ENCODE measurements around the gene HECTD1.
"Not testable (repeated sequence)": the region's sequence is repeated elsewhere in the genome, so short reads cannot be mapped to it uniquely, and the experiment has no call there.

Gene HECTD1

GRCh38 chr14:31205681-31206535 is 1.7 kb downstream of the HECTD1 start:
- Histone ChIP-seq H3K4me1 (ENCODE audit: control insufficient read depth in 1 of 2, insufficient read depth in 2 of 2, low read length in 2 of 2) (peaks cover 0 to 3% of the 10 kb centered on the region in 2 experiments), H2BK120ac (ENCODE audit: insufficient read depth, low read length, poor library complexity) (no peak overlapping the region), H3K4ac (ENCODE audit: low read depth, low read length) (peak overlapping the region; percentile 75), H3K79me1 (ENCODE audit: low read length) (peaks cover 20% of the 10 kb centered on the region), H2BK12ac (ENCODE audit: low read length) (no peak overlapping the region), H3K23ac (ENCODE audit: low read length) (no peak overlapping the region), H3K4me3 (ENCODE audit: low read depth, low read length) (no peak overlapping the region), H3K14ac (ENCODE audit: low read length) (no peak overlapping the region), H3K4me2 (ENCODE audit: low read length) (peak overlapping the region; percentile 67), H3K79me2 (ENCODE audit: control insufficient read depth, insufficient read depth, low read length, poor library complexity) (peaks cover 16% of the 10 kb centered on the region), H2AK5ac (ENCODE audit: low read length) (no peak overlapping the region), H2AFZ (ENCODE audit: insufficient read depth, low read length, poor library complexity) (no peak overlapping the region), H3K9ac (ENCODE audit: low read length) (no peak overlapping the region), H3K27me3 (ENCODE audit: insufficient read depth, low read length) (no peaks in the 10 kb centered on the region), H4K8ac (ENCODE audit: low read depth, low read length) (no peak overlapping the region), H3K36me3 (ENCODE audit: control insufficient read depth in 1 of 2, insufficient read depth in 2 of 2, low read length in 2 of 2) (peaks cover 10% of the 10 kb centered on the region in 2 experiments), H4K91ac (ENCODE audit: low read depth, low read length) (no peak overlapping the region), H3K27ac (ENCODE audit: low read depth, low read length) (no peak overlapping the region), H3K18ac (ENCODE audit: low read length) (no peak overlapping the region), H2BK5ac (ENCODE audit: low read depth, low read length, poor library complexity) (no peak overlapping the region), H4K12ac (ENCODE audit: low read depth, low read length) (no peak overlapping the region), H3K9me3 (ENCODE audit: insufficient read depth, low read depth, low read length) (no peaks in the 10 kb centered on the region)
- DNase-seq, result peak; percentile 73 to 94
- no CpG with 5 or more reads among the region's 9 CpGs for whole genome bisulfite sequencing (ENCODE audit: extremely low coverage, insufficient coverage, insufficient read length)

- Histone ChIP-seq H3K4me3 (ENCODE audit: low read depth, low read length) (no peak overlapping the region), H2BK12ac (ENCODE audit: low read length) (no peak overlapping the region), H3K27me3 (ENCODE audit: insufficient read depth, low read length) (no peaks in the 10 kb centered on the region), H3K36me3 (ENCODE audit: control insufficient read depth in 1 of 2, insufficient read depth in 2 of 2, low read length in 2 of 2) (peaks cover 10 to 12% of the 10 kb centered on the region in 2 experiments), H3K18ac (ENCODE audit: low read length) (no peak overlapping the region), H2BK120ac (ENCODE audit: insufficient read depth, low read length, poor library complexity) (no peak overlapping the region), H4K91ac (ENCODE audit: low read depth, low read length) (no peak overlapping the region), H3K4me2 (ENCODE audit: low read length) (no peak overlapping the region), H2BK5ac (ENCODE audit: low read depth, low read length, poor library complexity) (no peak overlapping the region), H2AK5ac (ENCODE audit: low read length) (no peak overlapping the region), H3K79me1 (ENCODE audit: low read length) (peaks cover 20% of the 10 kb centered on the region), H3K9ac (ENCODE audit: low read length) (no peak overlapping the region), H3K23ac (ENCODE audit: low read length) (no peak overlapping the region), H2AFZ (ENCODE audit: insufficient read depth, low read length, poor library complexity) (no peak overlapping the region), H3K4ac (ENCODE audit: low read depth, low read length) (no peak overlapping the region), H3K4me1 (ENCODE audit: control insufficient read depth in 1 of 2, insufficient read depth in 2 of 2, low read length in 2 of 2) (peaks cover 3% of the 10 kb centered on the region in 2 experiments), H3K27ac (ENCODE audit: low read depth, low read length) (no peak overlapping the region), H4K8ac (ENCODE audit: low read depth, low read length) (no peak overlapping the region), H3K14ac (ENCODE audit: low read length) (no peak overlapping the region), H3K79me2 (ENCODE audit: control insufficient read depth, insufficient read depth, low read length, poor library complexity) (peaks cover 18% of the 10 kb centered on the region), H4K12ac (ENCODE audit: low read depth, low read length) (no peak overlapping the region), H3K9me3 (ENCODE audit: insufficient read depth, low read depth, low read length) (no peaks in the 10 kb centered on the region)
- WGBS (ENCODE audit: extremely low coverage, insufficient coverage, insufficient read length), result 100% methylated on average over 1 of the region's 3 CpGs
- DNase-seq, result no peak
Observed at GRCh38 chr14:31204593-31205534, 2.7 kb downstream of the HECTD1 start.

GRCh38 chr14:31203899-31204592 is 3.5 kb downstream of the HECTD1 start:
- not testable (repeated sequence) for DNase-seq; H3K27me3 ChIP-seq (ENCODE audit: insufficient read depth, low read length); H2BK5ac ChIP-seq (ENCODE audit: low read depth, low read length, poor library complexity); H3K23ac ChIP-seq (ENCODE audit: low read length); H2AK5ac ChIP-seq (ENCODE audit: low read length); H3K4ac ChIP-seq (ENCODE audit: low read depth, low read length); H4K91ac ChIP-seq (ENCODE audit: low read depth, low read length); H3K18ac ChIP-seq (ENCODE audit: low read length); H2AFZ ChIP-seq (ENCODE audit: insufficient read depth, low read length, poor library complexity); H3K4me1 ChIP-seq (ENCODE audit: control insufficient read depth in 1 of 2, insufficient read depth in 2 of 2, low read length in 2 of 2); H4K8ac ChIP-seq (ENCODE audit: low read depth, low read length); H2BK120ac ChIP-seq (ENCODE audit: insufficient read depth, low read length, poor library complexity); H4K12ac ChIP-seq (ENCODE audit: low read depth, low read length); H2BK12ac ChIP-seq (ENCODE audit: low read length); H3K14ac ChIP-seq (ENCODE audit: low read length); H3K9ac ChIP-seq (ENCODE audit: low read length); H3K9me3 ChIP-seq (ENCODE audit: insufficient read depth, low read depth, low read length); H3K4me3 ChIP-seq (ENCODE audit: low read depth, low read length); H3K4me2 ChIP-seq (ENCODE audit: low read length); H3K27ac ChIP-seq (ENCODE audit: low read depth, low read length)
- H3K36me3 ChIP-seq (ENCODE audit: control insufficient read depth in 1 of 2, insufficient read depth in 2 of 2, low read length in 2 of 2), result peaks cover 10 to 12% of the 10 kb centered on the region in 2 experiments
- peaks cover 20% of the 10 kb centered on the region for H3K79me1 ChIP-seq (ENCODE audit: low read length)
- peaks cover 18% of the 10 kb centered on the region for H3K79me2 ChIP-seq (ENCODE audit: control insufficient read depth, insufficient read depth, low read length, poor library complexity)
- WGBS (ENCODE audit: extremely low coverage, insufficient coverage, insufficient read length), result no CpG with 5 or more reads among the region's 11 CpGs

GRCh38 chr14:31203414-31203742 is 4.2 kb downstream of the HECTD1 start:
- Histone ChIP-seq H3K4me3 (ENCODE audit: low read depth, low read length) (no peak overlapping the region), H3K18ac (ENCODE audit: low read length) (no peak overlapping the region), H2BK5ac (ENCODE audit: low read depth, low read length, poor library complexity) (no peak overlapping the region), H4K12ac (ENCODE audit: low read depth, low read length) (no peak overlapping the region), H4K8ac (ENCODE audit: low read depth, low read length) (no peak overlapping the region), H2AFZ (ENCODE audit: insufficient read depth, low read length, poor library complexity) (no peak overlapping the region), H3K9ac (ENCODE audit: low read length) (no peak overlapping the region), H3K4me2 (ENCODE audit: low read length) (no peak overlapping the region), H3K23ac (ENCODE audit: low read length) (no peak overlapping the region), H2AK5ac (ENCODE audit: low read length) (no peak overlapping the region), H3K4me1 (ENCODE audit: control insufficient read depth in 1 of 2, insufficient read depth in 2 of 2, low read length in 2 of 2) (peaks cover 0 to 3% of the 10 kb centered on the region in 2 experiments), H4K91ac (ENCODE audit: low read depth, low read length) (no peak overlapping the region), H3K36me3 (ENCODE audit: control insufficient read depth in 1 of 2, insufficient read depth in 2 of 2, low read length in 2 of 2) (peaks cover 10 to 12% of the 10 kb centered on the region in 2 experiments), H3K9me3 (ENCODE audit: insufficient read depth, low read depth, low read length) (no peaks in the 10 kb centered on the region), H3K14ac (ENCODE audit: low read length) (no peak overlapping the region), H3K79me2 (ENCODE audit: control insufficient read depth, insufficient read depth, low read length, poor library complexity) (peaks cover 18% of the 10 kb centered on the region), H3K79me1 (ENCODE audit: low read length) (peaks cover 18% of the 10 kb centered on the region), H3K27ac (ENCODE audit: low read depth, low read length) (no peak overlapping the region), H2BK120ac (ENCODE audit: insufficient read depth, low read length, poor library complexity) (no peak overlapping the region), H2BK12ac (ENCODE audit: low read length) (no peak overlapping the region), H3K27me3 (ENCODE audit: insufficient read depth, low read length) (no peaks in the 10 kb centered on the region), H3K4ac (ENCODE audit: low read depth, low read length) (no peak overlapping the region)
- no peak for DNase-seq
- no CpG with 5 or more reads among the region's 3 CpGs for WGBS (ENCODE audit: extremely low coverage, insufficient coverage, insufficient read length)
